PC-3 (cell line): Measurements from ENCODE around the gene FZR1. TPM values are rescaled to one million over a fixed set of nuclear protein-coding genes. Genes with fewer than 3 reads are reported as not detected.
A peak's percentile ranks its signal among the peaks of the same experiment; 100 is the strongest.

Experiments
- ATAC-seq: fragments of 200-7000 bp; cut with Tn5 transposase; 2 replicates; pipeline ENCODE4 v1.9.1; 2020; ENCODE audit warnings: mild to moderate bottlenecking, moderate library complexity
- BruUV-seq: library from RNA; stranded (reverse); fragments of 400-500 nt; replicated peaks from 2 replicates; lab custom pipeline; 2021; lab: Mats Ljungman, UMichigan
- CTCF ChIA-PET: fragments of 300-600 bp; sonication (Branson Sonifier 250); formaldehyde crosslinking; loops from one replicate; lab custom pipeline; 2022; ENCODE audit warnings: antibody characterized with exemption; lab: Charles Lee
- POLR2A ChIA-PET: fragments of 300-600 bp; sonication (Branson Sonifier 250); formaldehyde crosslinking; loops from one replicate; lab custom pipeline; 2022; ENCODE audit warnings: antibody characterized with exemption; ENCODE audit not compliant: unreplicated experiment; lab: Charles Lee
- DNase-seq: peaks from one replicate; pipeline ENCODE4 v3.0.0-alpha.2; 2015
- H2AFZ ChIP-seq: fragments of 300-600 bp; sonication (generic); 2 replicates; pipeline ENCODE4 v1.6.0; 2016; ENCODE audit warnings: antibody characterized with exemption, low read length
- H3F3A ChIP-seq: fragments of 300-600 bp; sonication (generic); one replicate; pipeline ENCODE4 v1.6.0; 2017; ENCODE audit warnings: antibody characterized with exemption, low read length, control low read depth, mild to moderate bottlenecking; ENCODE audit not compliant: unreplicated experiment
- H3K27ac ChIP-seq: fragments of 300-600 bp; sonication (generic); 2 replicates; pipeline ENCODE4 v1.5.1; 2016; ENCODE audit warnings: mild to moderate bottlenecking, low read length
- H3K27me3 ChIP-seq: fragments of 300-600 bp; sonication (generic); 2 replicates; pipeline ENCODE4 v1.6.1; 2016; ENCODE audit warnings: low read length, mixed read lengths
- H3K36me3 ChIP-seq: fragments of 300-600 bp; sonication (generic); 2 replicates; pipeline ENCODE4 v1.6.1; 2016; ENCODE audit warnings: low read depth, mixed run types, low read length, mixed read lengths
- H3K4me1 ChIP-seq: fragments of 300-600 bp; sonication (generic); 2 replicates; pipeline ENCODE4 v1.5.1; 2016; ENCODE audit warnings: low read length; ENCODE audit not compliant: insufficient read depth
- H3K4me2 ChIP-seq: fragments of 300-600 bp; sonication (generic); 2 replicates; pipeline ENCODE4 v1.6.0; 2016; ENCODE audit warnings: low read length
- H3K4me3 ChIP-seq: fragments of 300-600 bp; sonication (generic); 2 replicates; pipeline ENCODE4 v1.5.1; 2016; ENCODE audit warnings: mild to moderate bottlenecking, low read length, mixed read lengths
- H3K79me2 ChIP-seq: fragments of 300-600 bp; sonication (generic); 2 replicates; pipeline ENCODE4 v1.6.1; 2017; ENCODE audit warnings: low read length, mixed read lengths
- H3K9ac ChIP-seq: fragments of 300-600 bp; sonication (generic); 2 replicates; pipeline ENCODE4 v1.6.0; 2016; ENCODE audit warnings: mild to moderate bottlenecking, low read length
- H3K9me2 ChIP-seq: fragments of 300-600 bp; sonication (generic); replicated peaks from 2 replicates; pipeline ENCODE4 v1.6.1; 2016; ENCODE audit warnings: mixed run types, low read length, mixed read lengths
- H3K9me3 ChIP-seq: fragments of 300-600 bp; sonication (generic); 2 replicates; pipeline ENCODE4 v1.6.1; 2016; ENCODE audit warnings: low read length, mixed read lengths
- H4K20me1 ChIP-seq: fragments of 300-600 bp; sonication (generic); 2 replicates; pipeline ENCODE4 v1.6.1; 2016; ENCODE audit warnings: low read length, mixed read lengths
- EZH2 ChIP-seq: fragments of 300-600 bp; sonication (generic); IDR thresholded peaks from one replicate; pipeline ENCODE4 v1.6.1; 2017; ENCODE audit warnings: antibody characterized with exemption, mild to moderate bottlenecking, low read length; ENCODE audit not compliant: unreplicated experiment
- EZH2phosphoT487 ChIP-seq: fragments of 300-600 bp; sonication (generic); IDR thresholded peaks from 2 replicates; pipeline ENCODE4 v1.6.1; 2018; ENCODE audit warnings: mild to moderate bottlenecking, antibody characterized with exemption, low read length, borderline replicate concordance
- intact Hi-C: fragments of 100-400 bp; cut with micrococcal nuclease; formaldehyde crosslinking; loops from 2 replicates; pipeline ENCODE4 v1.9.0; 2023
- total RNA-seq: library from RNA; depleted of rRNA; stranded (reverse); fragments of >200 nt; gene quantifications from 2 replicates; pipeline ENCODE4 v1.2.3, GENCODE V29; 2014
- TF ChIP-seq, protein P1 (sequence below): fragments of 300-600 bp; sonication (generic); conservative IDR thresholded peaks from 2 replicates; pipeline ENCODE4 v1.5.1; 2017; ENCODE audit warnings: antibody characterized with exemption, low read depth, mild to moderate bottlenecking, low read length

The FZR1 gene
- total RNA-seq, 1 experiment from 2014 or later, result 53.6 TPM

DNA sequence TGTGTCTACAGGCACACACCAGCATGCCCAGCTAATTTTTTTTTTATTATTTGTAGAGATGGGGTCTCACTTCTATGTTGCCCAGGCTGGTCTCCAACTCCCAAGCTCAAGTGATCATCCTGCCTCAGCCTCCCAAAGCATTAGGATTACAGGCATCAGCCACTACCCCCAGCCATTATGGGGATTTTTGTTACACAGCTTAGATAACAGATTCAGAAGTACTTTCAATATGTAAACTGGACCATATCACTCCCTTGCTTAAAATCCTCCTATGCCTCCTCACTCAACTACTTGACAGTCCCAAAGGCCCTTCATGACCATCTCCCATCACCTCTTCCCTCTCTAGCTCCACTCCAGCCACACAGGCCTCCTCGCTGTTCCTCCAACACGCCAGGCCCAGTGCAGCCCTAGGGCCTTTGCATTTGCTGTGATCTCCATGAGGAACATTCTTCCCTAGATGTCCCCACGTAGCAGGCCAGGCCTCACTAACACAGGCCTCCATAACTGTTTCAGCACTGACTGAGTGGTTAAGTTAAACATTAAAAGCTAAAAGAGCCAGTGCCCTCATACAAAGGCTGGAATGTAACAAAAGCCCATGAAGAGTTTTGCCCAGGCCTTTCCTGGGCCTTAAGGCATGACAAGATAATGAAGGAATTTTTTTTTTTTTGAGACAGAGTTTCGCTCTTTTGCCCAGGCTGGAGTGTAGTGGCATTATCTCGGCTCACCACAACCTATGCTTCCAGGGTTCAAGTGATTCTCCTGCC, 8.2 kb upstream of the FZR1 start:
- intact Hi-C loops, result no loop called here
- no peaks in the 10 kb centered on the region for H3F3A ChIP-seq
- H3K79me2 ChIP-seq, result peaks cover 33% of the 10 kb centered on the region
- no peak overlapping the region for H3K4me2 ChIP-seq
- no peak overlapping the region for H3K4me3 ChIP-seq
- H3K9me3 ChIP-seq, result no peaks in the 10 kb centered on the region
- ATAC-seq (no peak), DNase-seq (no peak)
- H4K20me1 ChIP-seq, result no peaks in the 10 kb centered on the region
- H3K9ac ChIP-seq, result no peak overlapping the region
- TF ChIP-seq, protein P1, sequence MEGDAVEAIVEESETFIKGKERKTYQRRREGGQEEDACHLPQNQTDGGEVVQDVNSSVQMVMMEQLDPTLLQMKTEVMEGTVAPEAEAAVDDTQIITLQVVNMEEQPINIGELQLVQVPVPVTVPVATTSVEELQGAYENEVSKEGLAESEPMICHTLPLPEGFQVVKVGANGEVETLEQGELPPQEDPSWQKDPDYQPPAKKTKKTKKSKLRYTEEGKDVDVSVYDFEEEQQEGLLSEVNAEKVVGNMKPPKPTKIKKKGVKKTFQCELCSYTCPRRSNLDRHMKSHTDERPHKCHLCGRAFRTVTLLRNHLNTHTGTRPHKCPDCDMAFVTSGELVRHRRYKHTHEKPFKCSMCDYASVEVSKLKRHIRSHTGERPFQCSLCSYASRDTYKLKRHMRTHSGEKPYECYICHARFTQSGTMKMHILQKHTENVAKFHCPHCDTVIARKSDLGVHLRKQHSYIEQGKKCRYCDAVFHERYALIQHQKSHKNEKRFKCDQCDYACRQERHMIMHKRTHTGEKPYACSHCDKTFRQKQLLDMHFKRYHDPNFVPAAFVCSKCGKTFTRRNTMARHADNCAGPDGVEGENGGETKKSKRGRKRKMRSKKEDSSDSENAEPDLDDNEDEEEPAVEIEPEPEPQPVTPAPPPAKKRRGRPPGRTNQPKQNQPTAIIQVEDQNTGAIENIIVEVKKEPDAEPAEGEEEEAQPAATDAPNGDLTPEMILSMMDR, result no peak
- TF ChIP-seq EZH2 (no peak), EZH2phosphoT487 (no peak)
- no peaks in the 10 kb centered on the region for H3K9me2 ChIP-seq
- no peak overlapping the region for H2AFZ ChIP-seq
- ChIA-PET CTCF (no interaction called here), POLR2A (no interaction called here)
- H3K27me3 ChIP-seq, result no peaks in the 10 kb centered on the region
- H3K4me1 ChIP-seq, result 0 out of 2 replicates have a peak, but pooled peaks cover 10% of the 10 kb centered on the region
- H3K36me3 ChIP-seq, result no peaks in the 10 kb centered on the region; the same call in 1 of the 2 replicates
- BruUV-seq, result no TSS peak
- H3K27ac ChIP-seq, result no peak overlapping the region

GRCh38 chr19:3499738-3500428, 6.2 kb upstream of the FZR1 start:
- H3K4me2 ChIP-seq, result peak overlapping the region; percentile 81
- no peaks in the 10 kb centered on the region for H3K9me3 ChIP-seq
- BruUV-seq, result TSS peak; percentile 71
- H3K27ac ChIP-seq, result peak overlapping the region; percentile 68
- no peaks in the 10 kb centered on the region; the same call in 1 of the 2 replicates for H3K36me3 ChIP-seq
- H2AFZ ChIP-seq, result peak overlapping the region; percentile 72
- no peak for DNase-seq
- ChIA-PET CTCF (no interaction called here), POLR2A (no interaction called here)
- no peaks in the 10 kb centered on the region for H3F3A ChIP-seq
- H3K27me3 ChIP-seq, result no peaks in the 10 kb centered on the region
- 0 out of 2 replicates have a peak, but pooled peaks cover 10% of the 10 kb centered on the region for H3K4me1 ChIP-seq
- H3K79me2 ChIP-seq, result peaks cover 33% of the 10 kb centered on the region
- TF ChIP-seq EZH2phosphoT487 (no peak), EZH2 (no peak)
- TF ChIP-seq, protein P1, result no peak
- H3K9ac ChIP-seq, result peak overlapping the region; percentile 86
- H4K20me1 ChIP-seq, result no peaks in the 10 kb centered on the region
- peak overlapping the region; percentile 98 for H3K4me3 ChIP-seq
- peak; percentile 31 for ATAC-seq
- no peaks in the 10 kb centered on the region for H3K9me2 ChIP-seq
- intact Hi-C loops, result no loop called here
